HepG2 (cell line): ENCODE results near the gene KCNK18. TPM values are rescaled to one million over a fixed set of nuclear protein-coding genes. Genes with fewer than 3 reads are reported as not detected.

ENCODE experiments used
- ATAC-seq: fragments of 200-7000 bp; cut with Tn5 transposase; 3 replicates; pipeline ENCODE4 v1.9.1; 2020; ENCODE audit warnings: mild to moderate bottlenecking, moderate library complexity
- BruUV-seq: library from RNA; stranded (reverse); fragments of 400-500 nt; replicated peaks from 2 replicates; lab custom pipeline; 2021; lab: Mats Ljungman, UMichigan
- CTCF ChIA-PET: fragments of 300-600 bp; formaldehyde crosslinking; extraction: SDS; loops from one replicate; lab custom pipeline; 2021; ENCODE audit warnings: low total read pairs, inconsistent platforms, low intra/inter-chr PET ratio; lab: Yijun Ruan, JAX
- POLR2A ChIA-PET: fragments of 350-600 bp; sonication (Branson Sonifier 250); formaldehyde crosslinking; loops from one replicate; lab custom pipeline; 2020; ENCODE audit warnings: antibody characterized with exemption, inconsistent platforms; lab: Yijun Ruan, JAX
- DNase-seq: peaks from one replicate; pipeline ENCODE4 v3.0.0-alpha.2; 2015; ENCODE audit warnings: low spot score
- FAIRE-seq: peaks from 3 replicates; lab custom pipeline; 2011; peaks lifted over from hg19 to GRCh38; lab: Jason Lieb, UNC
- H2AFZ ChIP-seq: one replicate; pipeline ENCODE4 v1.6.1; 2011; ENCODE audit warnings: low read length, inconsistent platforms
- H3K27ac ChIP-seq: fragments of 300-600 bp; 3 replicates; pipeline ENCODE4 v1.8.0; 2011; ENCODE audit warnings: mixed run types, mild to moderate bottlenecking, mixed read lengths, low read length, inconsistent platforms; ENCODE audit not compliant: insufficient read depth; ENCODE audit errors: extremely low read length
- H3K27me3 ChIP-seq, 2 experiments: fragments of 200-600 bp in 1 of 2; 2 replicates in 1 of 2; 3 replicates in 1 of 2; pipeline versions ENCODE4 v1.6.0 to v1.8.0; 2011; ENCODE audit warnings: low read length in 2 of 2, mild to moderate bottlenecking in 2 of 2, moderate library complexity in 2 of 2, inconsistent platforms in 1 of 2; ENCODE audit not compliant: insufficient read depth in 2 of 2, control insufficient read depth in 1 of 2
- H3K36me3 ChIP-seq, 2 experiments: fragments of 200-600 bp in 1 of 2; replicated peaks in 1 of 2; 2 replicates in 1 of 2; 3 replicates in 1 of 2; pipeline versions ENCODE4 v1.5.1 to v1.8.0; 2011; ENCODE audit warnings: low read length in 2 of 2, inconsistent platforms in 1 of 2; ENCODE audit not compliant: insufficient read depth in 2 of 2, control insufficient read depth in 1 of 2
- H3K4me1 ChIP-seq: 2 replicates; pipeline ENCODE4 v1.5.1; 2012; ENCODE audit warnings: low read length, inconsistent platforms; ENCODE audit not compliant: insufficient read depth
- H3K4me2 ChIP-seq: 2 replicates; pipeline ENCODE4 v1.6.0; 2011; ENCODE audit warnings: low read depth, low read length, inconsistent platforms
- H3K4me3 ChIP-seq, 3 experiments: fragments of 200-600 bp in 1 of 3; sonication (generic), shearing (Covaris generic) in 1 of 3; replicated peaks in 1 of 3; 2 replicates each; pipeline ENCODE4 v1.5.1; 2011 to 2016; ENCODE audit warnings: low read length in 3 of 3, inconsistent platforms in 2 of 3, low read depth in 2 of 3, mild to moderate bottlenecking in 2 of 3, control low read depth in 1 of 3, mixed read lengths in 1 of 3; ENCODE audit not compliant: insufficient read depth in 1 of 3
- H3K79me2 ChIP-seq: one replicate; pipeline ENCODE4 v1.6.1; 2011; ENCODE audit warnings: low read length, inconsistent platforms; ENCODE audit not compliant: insufficient read depth
- H3K9ac ChIP-seq: 2 replicates; pipeline ENCODE4 v1.6.0; 2011; ENCODE audit warnings: mild to moderate bottlenecking, low read depth, low read length, inconsistent platforms; ENCODE audit not compliant: insufficient read depth
- H3K9me3 ChIP-seq: 2 replicates; pipeline ENCODE4 v1.5.1; 2012; ENCODE audit warnings: mild to moderate bottlenecking, low read length
- H4K20me1 ChIP-seq: 2 replicates; pipeline ENCODE4 v1.6.0; 2011; ENCODE audit warnings: inconsistent platforms, mild to moderate bottlenecking, low read length, moderate library complexity; ENCODE audit not compliant: insufficient read depth
- CCDC6 ChIP-seq: sonication (generic); formaldehyde crosslinking; IDR thresholded peaks from 2 replicates; pipeline ENCODE4 v1.8.1; 2022; ENCODE audit warnings: mild to moderate bottlenecking, missing genetic modification reagents, moderate library complexity
- EED ChIP-seq: sonication (generic); formaldehyde crosslinking; IDR thresholded peaks from 2 replicates; pipeline ENCODE4 v1.5.0; 2020; ENCODE audit warnings: mild to moderate bottlenecking, missing genetic modification reagents
- HMG20A ChIP-seq: IDR thresholded peaks from 2 replicates; pipeline ENCODE4 v1.6.1; 2016; ENCODE audit warnings: borderline replicate concordance
- HNF4A ChIP-seq: sonication (generic); formaldehyde crosslinking; IDR thresholded peaks from 2 replicates; pipeline ENCODE4 v1.4.0; 2020; ENCODE audit warnings: missing genetic modification reagents
- MAFK ChIP-seq, 2 experiments: IDR thresholded peaks in 1 of 2; conservative IDR thresholded peaks in 1 of 2; 2 replicates each; pipeline ENCODE4 v1.6.1; 2011; ENCODE audit warnings: improper control_type of control experiment in 2 of 2, low read length in 2 of 2
- PRMT3 ChIP-seq: sonication (generic); formaldehyde crosslinking; IDR thresholded peaks from 2 replicates; pipeline ENCODE4 v1.8.1; 2022; ENCODE audit warnings: low read depth, mild to moderate bottlenecking, moderate library complexity, missing genetic modification reagents, borderline replicate concordance
- ZNF383 ChIP-seq: sonication (generic); formaldehyde crosslinking; IDR thresholded peaks from 2 replicates; pipeline ENCODE4 v1.4.0; 2020; ENCODE audit warnings: missing genetic modification reagents, mild to moderate bottlenecking, borderline replicate concordance
- ZNF484 ChIP-seq: sonication (generic); formaldehyde crosslinking; IDR thresholded peaks from 2 replicates; pipeline ENCODE4 v1.5.1; 2020; ENCODE audit warnings: mild to moderate bottlenecking, low read depth, missing genetic modification reagents, borderline replicate concordance
- ZNF616 ChIP-seq: sonication (generic); formaldehyde crosslinking; IDR thresholded peaks from 2 replicates; pipeline ENCODE4 v1.5.0; 2020; ENCODE audit warnings: low read depth, mild to moderate bottlenecking, missing genetic modification reagents
- ZSCAN20 ChIP-seq: sonication (generic); formaldehyde crosslinking; IDR thresholded peaks from 2 replicates; pipeline ENCODE4 v1.4.0; 2020; ENCODE audit warnings: missing genetic modification reagents, mild to moderate bottlenecking, borderline replicate concordance
- WGBS: methylation state at CpG from one replicate; pipeline ENCODE4 v1.1.6; 2017; ENCODE audit warnings: low lambda C conversion rate; 5-methylcytosine and 5-hydroxymethylcytosine counted together
- in situ Hi-C: cut with HindIII; loops from 2 replicates; pipeline ENCODE4 v1.10.0; 2017; ENCODE audit warnings: low pct_unique_long_range_greater_than_20kb; ENCODE audit not compliant: extremely low pct_ligation_motif_present
- intact Hi-C: fragments of 100-400 bp; cut with micrococcal nuclease; formaldehyde crosslinking; loops from one replicate; pipeline ENCODE4 v1.10.0; 2022; ENCODE audit not compliant: unreplicated experiment
- polyA plus RNA-seq, 8 experiments: library from polyadenylated mRNA; depleted of rRNA in 3 of 8; stranded (reverse) in 7 of 8; unstranded in 1 of 8; fragments of >200 nt; fragmentation: Illumina TruSeq in 4 of 8; extraction: Trizol in 4 of 8; gene quantifications; 2 replicates each; pipeline versions ENCODE4 v1.2.1 to v1.2.3, GENCODE V29; 2011 to 2016; ENCODE audit warnings: low read depth in 4 of 8, missing spikeins in 1 of 8, mixed read lengths in 1 of 8; ENCODE audit not compliant: insufficient read depth in 1 of 8
- total RNA-seq, 5 experiments: library from RNA; depleted of rRNA; stranded (reverse); fragments of >200 nt; fragmentation: Illumina TruSeq; extraction: Trizol; gene quantifications; 2 replicates each; pipeline ENCODE4 v1.2.3, GENCODE V29; 2016; ENCODE audit warnings: low read depth in 1 of 5
- TF ChIP-seq, protein P1 (sequence below): sonication (generic); formaldehyde crosslinking; IDR thresholded peaks from 2 replicates; pipeline ENCODE4 v1.5.0; 2020; ENCODE audit warnings: mild to moderate bottlenecking, missing genetic modification reagents, borderline replicate concordance
- TF ChIP-seq, protein P2 (sequence below): IDR thresholded peaks from 2 replicates; pipeline ENCODE4 v1.6.1; 2016; ENCODE audit warnings: low read depth, borderline replicate concordance

Gene KCNK18
- total and polyA plus RNA-seq, 2 of the 13 experiments (the other 11 are each of a cell fraction or from before 2014, with no cell fraction given): not detected

DNA sequence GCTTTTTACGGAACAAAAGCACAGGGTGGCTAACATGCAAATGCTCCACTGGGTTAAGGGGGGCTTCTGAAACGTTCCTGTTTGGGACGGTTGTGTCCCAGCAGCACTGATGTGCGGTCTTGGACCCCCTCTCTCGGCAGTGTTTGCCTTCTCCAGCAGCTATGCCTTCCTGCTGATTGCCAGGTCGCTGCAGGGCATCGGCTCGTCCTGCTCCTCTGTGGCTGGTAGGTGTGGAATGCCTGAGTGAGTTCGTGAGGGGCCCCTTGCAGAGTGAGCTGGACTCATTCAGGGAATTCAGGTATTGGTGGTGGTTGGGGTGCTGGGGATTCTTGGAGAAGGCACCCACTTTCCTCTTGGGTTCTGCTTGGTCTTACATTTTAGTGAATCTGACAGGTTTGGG is 56.6 kb downstream of the KCNK18 start:
- peaks cover 17% of the 10 kb centered on the region for H3K4me1 ChIP-seq
- H2AFZ ChIP-seq: no peak overlapping the region
- H4K20me1 ChIP-seq: no peaks in the 10 kb centered on the region
- FAIRE-seq (no peak), ATAC-seq (peak; percentile 52), DNase-seq (no peak)
- H3K9ac ChIP-seq: no peak overlapping the region
- H3K4me3 ChIP-seq: no peak overlapping the region
- no peak overlapping the region for H3K4me2 ChIP-seq
- POLR2A ChIA-PET: no interaction called here
- TF ChIP-seq ZNF383 (CRISPR knock-in tag) (no peak), HMG20A (CRISPR knock-in tag) (no peak), HNF4A (CRISPR knock-in tag) (no peak), EED (no peak), ZNF484 (CRISPR knock-in tag) (no peak), MAFK (conservative IDR thresholded peaks at IDR 0.05 in 1 of 2, IDR thresholded peaks at IDR 0.05 in 1 of 2; ENCODE audit: low read length in 2 of 2) (no peak), ZNF616 (CRISPR knock-in tag) (no peak), ZSCAN20 (CRISPR knock-in tag) (no peak), CCDC6 (no peak), PRMT3 (CRISPR knock-in tag) (no peak)
- TF ChIP-seq, protein P1, sequence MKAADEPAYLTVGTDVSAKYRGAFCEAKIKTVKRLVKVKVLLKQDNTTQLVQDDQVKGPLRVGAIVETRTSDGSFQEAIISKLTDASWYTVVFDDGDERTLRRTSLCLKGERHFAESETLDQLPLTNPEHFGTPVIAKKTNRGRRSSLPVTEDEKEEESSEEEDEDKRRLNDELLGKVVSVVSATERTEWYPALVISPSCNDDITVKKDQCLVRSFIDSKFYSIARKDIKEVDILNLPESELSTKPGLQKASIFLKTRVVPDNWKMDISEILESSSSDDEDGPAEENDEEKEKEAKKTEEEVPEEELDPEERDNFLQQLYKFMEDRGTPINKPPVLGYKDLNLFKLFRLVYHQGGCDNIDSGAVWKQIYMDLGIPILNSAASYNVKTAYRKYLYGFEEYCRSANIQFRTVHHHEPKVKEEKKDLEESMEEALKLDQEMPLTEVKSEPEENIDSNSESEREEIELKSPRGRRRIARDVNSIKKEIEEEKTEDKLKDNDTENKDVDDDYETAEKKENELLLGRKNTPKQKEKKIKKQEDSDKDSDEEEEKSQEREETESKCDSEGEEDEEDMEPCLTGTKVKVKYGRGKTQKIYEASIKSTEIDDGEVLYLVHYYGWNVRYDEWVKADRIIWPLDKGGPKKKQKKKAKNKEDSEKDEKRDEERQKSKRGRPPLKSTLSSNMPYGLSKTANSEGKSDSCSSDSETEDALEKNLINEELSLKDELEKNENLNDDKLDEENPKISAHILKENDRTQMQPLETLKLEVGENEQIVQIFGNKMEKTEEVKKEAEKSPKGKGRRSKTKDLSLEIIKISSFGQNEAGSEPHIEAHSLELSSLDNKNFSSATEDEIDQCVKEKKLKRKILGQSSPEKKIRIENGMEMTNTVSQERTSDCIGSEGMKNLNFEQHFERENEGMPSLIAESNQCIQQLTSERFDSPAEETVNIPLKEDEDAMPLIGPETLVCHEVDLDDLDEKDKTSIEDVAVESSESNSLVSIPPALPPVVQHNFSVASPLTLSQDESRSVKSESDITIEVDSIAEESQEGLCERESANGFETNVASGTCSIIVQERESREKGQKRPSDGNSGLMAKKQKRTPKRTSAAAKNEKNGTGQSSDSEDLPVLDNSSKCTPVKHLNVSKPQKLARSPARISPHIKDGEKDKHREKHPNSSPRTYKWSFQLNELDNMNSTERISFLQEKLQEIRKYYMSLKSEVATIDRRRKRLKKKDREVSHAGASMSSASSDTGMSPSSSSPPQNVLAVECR (CRISPR knock-in tag): no peak
- TF ChIP-seq, protein P2, sequence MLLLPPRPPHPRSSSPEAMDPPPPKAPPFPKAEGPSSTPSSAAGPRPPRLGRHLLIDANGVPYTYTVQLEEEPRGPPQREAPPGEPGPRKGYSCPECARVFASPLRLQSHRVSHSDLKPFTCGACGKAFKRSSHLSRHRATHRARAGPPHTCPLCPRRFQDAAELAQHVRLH: no peak
- peaks cover 1 to 23% of the 10 kb centered on the region in 2 experiments for H3K27me3 ChIP-seq
- WGBS: 32% methylated on average over 9 of the region's 9 CpGs
- H3K79me2 ChIP-seq: no peaks in the 10 kb centered on the region
- no peak overlapping the region for H3K27ac ChIP-seq
- H3K9me3 ChIP-seq: no peaks in the 10 kb centered on the region
- CTCF ChIA-PET: interaction anchor here (0.9 kb wide), 1 partner anchor 37 kb away, joined by 3 read pairs; no protein-coding TSS in a partner anchor
- in situ Hi-C loops (no loop called here), intact Hi-C loops (no loop called here)
- no peaks in the 10 kb centered on the region for H3K36me3 ChIP-seq
- no TSS peak for BruUV-seq
